Amniotic stem cell (primary cell): ENCODE results near the gene TRAPPC6A.

ENCODE experiments used
- DNase-seq: peaks from one replicate; lab custom pipeline; 2025; lab: John Stamatoyannopoulos, UW

The TRAPPC6A gene

GRCh38 chr19:45186509-45187334 lies 8.7 kb upstream of the TRAPPC6A start:
- DNase-seq, result no peak

- DNase-seq, result no peak
Measured at GRCh38 chr19:45184115-45184514, 6.1 kb upstream of the TRAPPC6A start.

GRCh38 chr19:45182758-45183157 lies 4.7 kb upstream of the TRAPPC6A start:
- DNase-seq, result no peak

- DNase-seq, result no peak
Measured at GRCh38 chr19:45180936-45181335, 2.9 kb upstream of the TRAPPC6A start.

GRCh38 chr19:45179892-45180370 lies 1.9 kb upstream of the TRAPPC6A start:
- no peak for DNase-seq

GRCh38 chr19:45179072-45179891 lies 1.2 kb upstream of the TRAPPC6A start:
- no peak for DNase-seq

- peak; percentile 100 for DNase-seq
Measured at GRCh38 chr19:45178262-45179071, 430 bp upstream of the TRAPPC6A start, which contains the start of gene BLOC1S3. TSS of gene BLOC1S3 (plus strand) at chr19:45178784. CDS start at chr19:45179297, 513 bp downstream.

- DNase-seq, result no peak
Measured at GRCh38 chr19:45175515-45176345, 2.3 kb downstream of the TRAPPC6A start.

- DNase-seq, result no peak
Measured at GRCh38 chr19:45173816-45174215, 4.2 kb downstream of the TRAPPC6A start.

GRCh38 chr19:45172611-45173208 lies 5.3 kb downstream of the TRAPPC6A start:
- DNase-seq, result no peak

GRCh38 chr19:45172173-45172572 lies 5.9 kb downstream of the TRAPPC6A start:
- DNase-seq, result no peak

- DNase-seq, result no peak
Measured at GRCh38 chr19:45171211-45171623, 6.8 kb downstream of the TRAPPC6A start.

- no peak for DNase-seq
Measured at GRCh38 chr19:45170146-45171106, 7.6 kb downstream of the TRAPPC6A start.

GRCh38 chr19:45169602-45170001 lies 8.4 kb downstream of the TRAPPC6A start:
- DNase-seq, result no peak

GRCh38 chr19:45168767-45169351 lies 9.2 kb downstream of the TRAPPC6A start:
- DNase-seq, result no peak

- DNase-seq, result no peak
Measured at GRCh38 chr19:45166723-45167252, 11.2 kb downstream of the TRAPPC6A start.

GRCh38 chr19:45164577-45165335 lies 13.3 kb downstream of the TRAPPC6A start:
- no peak for DNase-seq
